Liver (tissue), 3 donors: ENCODE data around the gene UBA1.

Experiments
- CTCF ChIP-seq: fragments of 150-350 bp; IDR thresholded peaks from 2 replicates; pipeline ENCODE4 v1.5.1; 2017; ENCODE audit warnings: improper control_type of control experiment, low read depth, low read length; ENCODE audit not compliant: missing input control
- GABPA ChIP-seq, 2 donors: IDR thresholded peaks in 1 of 2; conservative IDR thresholded peaks in 1 of 2; 2 replicates each; pipeline ENCODE4 v1.6.1; 2016; ENCODE audit warnings: antibody characterized with exemption in 2 of 2, mild to moderate bottlenecking in 1 of 2, moderate library complexity in 1 of 2
- JUND ChIP-seq, 2 donors: IDR thresholded peaks; 2 replicates each; pipeline ENCODE4 v1.6.1; 2016; ENCODE audit warnings: antibody characterized with exemption in 2 of 2
- REST ChIP-seq: IDR thresholded peaks from 2 replicates; pipeline ENCODE4 v1.6.1; 2016; ENCODE audit warnings: antibody characterized with exemption, mild to moderate bottlenecking
- TAF1 ChIP-seq: conservative IDR thresholded peaks from 2 replicates; pipeline ENCODE4 v1.6.1; 2016; ENCODE audit warnings: antibody characterized with exemption, mild to moderate bottlenecking
- YY1 ChIP-seq: IDR thresholded peaks from 2 replicates; pipeline ENCODE4 v1.6.1; 2016; ENCODE audit warnings: antibody characterized with exemption, mild to moderate bottlenecking
- donor health status: healthy.
- donor health status: healthy.

DNA sequence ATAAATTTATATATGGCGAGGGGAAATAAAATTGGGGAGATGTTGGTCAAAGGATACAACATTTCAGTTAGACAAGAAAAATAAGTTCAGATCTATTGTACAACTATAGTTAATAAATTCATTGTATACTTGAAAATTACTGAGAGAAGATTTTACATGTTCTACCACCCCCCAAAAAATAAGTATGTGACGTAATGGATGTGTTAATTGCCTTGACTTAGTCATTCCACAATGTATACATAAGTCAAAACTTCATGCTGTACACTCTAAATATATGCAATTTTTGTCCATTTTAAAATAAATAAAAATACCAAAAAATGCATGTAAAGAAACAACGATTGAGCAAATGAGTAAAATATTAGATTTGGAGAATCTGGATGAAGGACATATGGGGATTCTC, 41.0 kb downstream of the UBA1 start:
- no peak for TF ChIP-seq JUND (IDR thresholded peaks at IDR 0.05)
- TF ChIP-seq CTCF, result no peak
- no peak for TF ChIP-seq YY1
- no peak for TF ChIP-seq TAF1
- TF ChIP-seq REST, result no peak
- no peak for TF ChIP-seq GABPA (IDR thresholded peaks at IDR 0.05 in 1 of 2, conservative IDR thresholded peaks at IDR 0.05 in 1 of 2)
